NCI-H1436 treated with DMSO at 0.1 percent for 48 hours (cell line): ENCODE measurements around the gene KMT2C.

Source experiments
- DNase-seq: peaks from one replicate; lab custom pipeline; 2025; lab: John Stamatoyannopoulos, UW

KMT2C gene

DNA sequence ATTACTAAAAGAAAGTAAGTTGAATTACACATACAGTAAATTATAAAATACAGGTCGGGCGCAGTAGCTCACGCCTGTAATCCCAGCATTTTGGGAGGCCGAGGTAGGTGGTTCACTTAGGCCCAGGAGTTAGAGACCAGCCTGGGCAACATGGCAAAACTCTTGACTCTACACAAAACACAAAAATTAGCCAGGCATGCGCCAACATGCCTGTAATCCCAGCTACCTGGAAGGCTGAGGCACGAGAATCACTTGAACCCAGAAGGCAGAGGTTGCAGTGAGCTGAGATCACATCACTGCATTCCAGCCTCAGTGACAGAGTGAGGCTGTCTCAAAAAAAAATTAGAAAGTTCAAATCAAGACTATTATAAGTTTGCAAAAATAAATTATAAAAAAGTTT lies 235.4 kb downstream of the KMT2C start:
- DNase-seq: no peak

DNA sequence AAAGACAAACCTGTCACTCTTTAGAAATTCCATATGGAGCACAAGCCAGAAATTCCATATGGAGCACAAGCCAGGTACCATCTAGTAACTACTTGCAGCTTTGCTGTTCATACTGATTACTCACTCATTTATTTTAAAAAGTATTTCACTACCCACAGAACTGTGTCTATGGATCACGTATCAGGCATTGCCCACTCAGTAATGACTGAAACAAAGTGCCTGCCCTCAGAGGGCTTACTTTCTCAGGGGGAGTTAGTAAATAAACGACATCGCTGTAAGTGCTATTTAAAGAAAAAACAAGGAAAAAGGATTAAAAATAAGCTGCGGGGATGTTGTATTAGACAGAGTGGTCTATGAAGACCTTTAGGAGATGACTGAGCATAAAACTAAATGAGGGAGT lies 239.4 kb downstream of the KMT2C start:
- no peak for DNase-seq

DNA sequence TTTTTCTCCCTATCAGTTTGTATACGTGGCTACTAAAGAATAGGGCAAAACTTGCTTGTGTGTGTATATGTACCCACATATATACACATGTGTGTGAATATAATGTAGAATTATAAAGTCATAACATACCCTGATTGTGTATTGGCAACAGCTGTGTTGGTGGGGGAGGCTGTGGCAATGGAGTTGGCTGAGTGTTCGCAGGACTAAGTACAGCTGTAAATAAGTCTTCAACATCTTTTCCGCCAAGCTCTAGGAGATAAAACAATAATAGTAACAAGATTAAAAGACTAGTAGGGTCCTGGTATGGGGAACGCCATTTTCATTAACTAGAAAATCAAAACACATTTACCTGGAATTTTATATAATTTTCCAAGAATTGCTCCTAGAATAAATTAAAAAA lies 241.9 kb downstream of the KMT2C start:
- no peak for DNase-seq

DNA sequence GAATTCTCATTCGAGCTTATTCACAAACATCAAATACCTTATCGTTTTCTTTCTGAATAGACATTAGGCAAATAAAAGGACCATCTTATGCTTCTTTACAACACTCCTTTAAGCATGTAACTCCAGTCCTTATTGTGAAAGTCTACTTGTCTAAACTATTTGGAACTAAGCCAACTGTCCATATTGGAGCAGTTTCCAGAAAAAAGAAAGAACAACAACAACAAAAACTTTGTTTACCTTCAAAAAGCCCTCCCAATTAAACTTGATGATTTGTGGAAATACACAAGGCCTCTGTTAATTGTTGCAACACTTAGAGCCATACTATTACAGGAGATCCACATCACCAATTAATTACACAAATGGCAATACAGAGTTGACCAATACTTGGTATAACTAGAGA lies 246.7 kb downstream of the KMT2C start:
- DNase-seq: no peak

DNA sequence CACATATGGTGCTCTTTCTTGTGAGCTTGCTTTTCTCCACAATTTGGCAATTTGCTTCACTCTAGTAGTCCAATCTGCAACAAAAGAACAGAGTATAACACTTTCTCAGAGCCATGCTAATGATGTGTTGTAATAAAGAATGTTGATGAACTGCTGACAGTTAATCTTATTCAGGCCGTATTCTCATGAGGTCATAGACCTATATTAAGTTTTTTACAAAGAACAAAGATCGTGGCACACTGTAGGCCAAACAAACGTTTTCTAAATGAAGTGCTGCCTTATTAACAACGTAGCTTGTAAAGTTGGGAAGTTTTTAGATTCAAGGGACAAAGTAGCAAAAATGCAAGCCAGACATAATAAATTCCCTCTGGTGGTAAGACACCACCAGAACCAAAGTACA lies 250.2 kb downstream of the KMT2C start:
- DNase-seq: no peak

DNA sequence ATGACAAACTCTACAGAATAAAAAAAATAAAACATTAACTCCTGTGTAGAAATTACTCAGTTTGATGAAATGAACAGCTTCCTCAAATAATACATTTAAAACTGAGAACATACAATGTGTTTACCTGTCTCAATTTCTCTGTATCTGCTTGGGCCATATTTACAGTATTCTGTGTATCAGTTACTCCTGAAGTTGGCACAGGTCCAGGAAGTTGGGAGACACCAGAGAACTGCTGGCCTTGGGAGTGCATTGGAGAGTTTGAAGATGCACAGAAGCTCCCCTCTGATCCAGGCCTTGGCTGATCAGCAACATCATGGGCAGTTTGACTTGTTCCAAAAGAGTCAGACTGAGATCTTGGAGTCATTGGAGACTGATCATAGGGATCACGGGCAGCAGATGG lies 255.2 kb downstream of the KMT2C start:
- no peak for DNase-seq

DNA sequence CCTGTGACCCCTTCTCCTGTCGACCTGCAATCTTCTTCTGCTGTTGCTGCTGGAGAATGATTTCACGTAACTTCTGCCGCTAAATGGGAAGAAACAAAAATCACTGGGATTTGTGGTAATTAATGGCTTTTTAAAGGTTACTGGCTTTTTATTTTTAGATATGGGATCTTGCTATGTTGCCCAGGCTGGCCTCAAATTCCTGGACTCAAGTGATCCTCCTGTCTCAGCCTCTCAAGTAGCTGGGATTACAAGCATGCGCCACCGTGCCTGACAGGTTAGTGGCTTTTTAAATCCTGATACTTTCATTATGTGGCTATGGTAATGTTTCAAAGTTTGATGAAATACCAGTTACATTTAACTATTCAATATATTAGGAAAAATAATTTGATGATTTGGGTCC lies 255.8 kb downstream of the KMT2C start:
- DNase-seq: no peak

DNA sequence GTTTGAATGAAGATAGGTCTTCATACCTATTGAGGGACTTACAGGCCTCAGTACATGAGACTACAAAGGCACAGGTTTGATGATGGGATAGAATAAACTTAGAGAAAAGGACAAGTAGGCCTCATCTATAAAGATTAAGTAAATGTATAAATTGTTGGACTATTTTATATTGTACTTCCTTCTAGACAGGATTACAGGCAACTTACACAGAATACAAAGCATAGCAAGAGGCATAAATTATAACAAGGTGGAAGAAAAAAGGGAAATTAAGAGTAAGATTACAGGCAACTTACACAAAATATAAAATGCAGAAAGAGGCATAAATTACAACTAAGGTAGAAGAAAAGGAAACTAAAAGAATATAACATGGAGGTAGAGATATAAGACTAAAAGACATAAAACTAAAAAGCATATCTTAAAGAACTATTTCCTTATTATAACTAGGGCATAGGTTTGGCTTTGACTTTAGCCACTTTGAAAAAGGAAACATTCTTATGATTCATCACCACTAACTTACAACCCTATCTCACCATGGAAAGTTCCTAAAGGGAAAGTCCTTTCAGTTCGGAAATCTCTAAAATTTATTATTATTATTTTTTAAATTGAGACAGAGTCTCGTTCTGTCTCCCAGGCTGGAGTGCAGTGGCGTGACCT lies 257.3 kb downstream of the KMT2C start:
- DNase-seq: no peak

DNA sequence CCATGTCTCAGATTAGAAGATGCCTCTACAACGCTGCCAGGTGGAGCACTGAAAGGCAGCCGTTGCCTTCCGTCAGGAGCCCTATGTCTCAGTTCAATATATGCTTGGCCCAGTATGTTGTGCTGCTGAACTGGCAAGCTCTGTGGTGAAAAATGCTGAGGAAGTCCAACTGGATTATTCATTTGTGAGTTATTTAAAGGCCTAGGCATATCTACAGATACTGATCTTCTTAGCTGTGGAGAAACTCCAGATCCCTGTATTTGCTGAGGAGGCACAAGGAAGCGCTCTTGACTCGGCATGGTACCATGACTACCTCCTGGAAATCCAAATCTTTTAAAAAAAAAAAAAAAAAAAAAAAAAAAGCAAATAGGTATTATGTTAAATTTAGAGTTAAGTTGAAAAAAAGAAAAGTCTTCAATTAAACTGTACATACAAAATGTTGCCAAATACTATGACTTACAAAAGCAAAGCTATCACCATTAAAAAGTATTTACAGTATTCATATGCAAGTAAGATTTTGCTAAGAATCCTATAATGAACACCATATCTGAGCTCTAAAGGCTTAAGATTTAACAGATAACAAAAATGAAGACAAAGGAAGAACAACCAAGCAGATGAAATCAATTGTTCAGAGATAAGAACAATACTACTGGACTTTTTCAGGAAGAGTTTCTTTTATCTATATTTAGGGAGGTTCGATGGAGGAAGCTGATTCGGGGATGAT lies 258.0 kb downstream of the KMT2C start:
- DNase-seq: no peak

DNA sequence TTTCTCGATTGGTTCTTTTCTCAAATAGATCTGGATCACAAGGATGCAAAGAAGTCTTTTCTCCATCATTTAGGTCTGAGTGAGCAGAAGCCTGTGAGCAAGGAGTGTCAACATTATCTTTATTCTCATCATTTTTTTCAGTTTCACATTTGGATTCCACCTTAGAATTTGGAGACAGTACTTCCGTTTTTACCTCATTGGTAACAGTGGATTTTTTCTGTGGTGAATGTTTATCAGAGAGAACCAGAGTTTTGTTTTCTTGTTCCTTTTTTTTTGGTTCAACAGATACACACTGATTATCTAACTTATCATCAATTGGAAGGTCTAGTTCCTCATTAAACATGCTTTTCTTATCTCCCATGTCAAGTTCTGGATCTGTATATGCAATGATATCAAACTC lies 259.0 kb downstream of the KMT2C start:
- no peak for DNase-seq

DNA sequence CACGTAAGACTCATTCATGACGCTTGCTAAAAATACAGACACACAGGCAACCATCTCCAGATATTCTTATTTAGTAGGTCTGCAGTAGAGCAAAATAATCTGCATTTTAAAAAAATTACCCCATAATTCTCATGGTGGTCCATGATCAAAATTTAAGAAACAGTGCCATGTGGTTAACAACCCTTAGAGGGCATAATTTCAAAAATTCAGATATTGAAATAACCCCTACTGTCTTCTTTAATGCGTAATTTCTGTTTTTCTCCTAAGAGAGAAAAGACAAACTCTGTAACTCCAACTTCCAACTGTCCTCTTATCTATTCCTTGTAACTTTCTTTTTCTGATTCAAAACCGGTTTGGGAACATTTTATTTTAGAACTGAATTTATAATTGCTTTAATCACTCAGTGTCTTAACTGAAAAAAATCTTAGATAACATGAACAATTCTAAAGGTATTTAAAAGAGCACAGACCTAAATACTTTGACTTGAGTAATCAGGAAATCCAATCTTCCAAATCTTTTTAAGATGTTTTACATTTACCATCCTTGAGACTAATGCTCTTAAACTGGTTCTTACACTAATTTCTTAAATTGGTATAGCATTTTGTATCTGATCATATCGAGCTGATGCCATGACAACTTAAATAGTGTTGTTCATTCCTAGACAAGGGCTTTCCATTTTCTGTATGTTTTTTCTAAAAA lies 262.3 kb downstream of the KMT2C start:
- DNase-seq: no peak

DNA sequence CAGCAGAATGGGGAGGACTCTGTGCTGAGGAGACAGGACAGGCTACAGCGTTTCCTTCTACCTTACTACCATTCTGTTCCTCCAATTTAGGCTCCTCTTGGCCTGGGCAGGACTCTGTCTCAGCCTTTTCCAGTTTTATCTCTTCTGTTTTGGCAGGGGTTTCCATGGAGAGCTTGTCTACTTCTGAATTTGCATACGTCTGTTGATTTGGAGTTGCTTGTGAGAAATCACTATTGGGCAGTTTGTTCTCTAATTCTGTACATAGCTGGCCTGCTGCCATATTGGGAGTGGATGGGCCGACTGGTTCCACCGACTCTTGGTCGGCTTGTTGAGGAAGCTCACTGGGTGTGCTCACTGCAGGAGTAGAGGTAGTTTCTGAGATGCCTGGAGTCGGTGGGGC lies 273.5 kb downstream of the KMT2C start:
- DNase-seq: no peak

DNA sequence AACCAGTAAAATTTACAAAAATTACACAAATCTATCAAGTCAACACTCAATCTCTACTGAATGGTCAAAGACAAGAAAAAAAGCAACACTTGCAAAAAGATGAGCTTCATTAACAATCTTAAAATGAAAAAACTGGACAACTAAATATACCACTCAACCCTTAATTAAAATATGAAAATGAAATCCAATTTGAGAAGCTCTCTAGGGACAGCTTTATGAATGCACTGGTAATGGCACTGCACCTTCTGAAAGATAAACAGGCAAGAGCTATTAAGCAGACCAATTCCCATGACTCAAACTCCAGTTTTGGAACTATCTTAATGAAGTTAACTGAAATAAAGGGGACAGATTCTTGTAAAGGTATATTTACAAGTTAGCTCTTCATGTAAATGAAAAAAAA lies 274.6 kb downstream of the KMT2C start:
- DNase-seq: no peak

DNA sequence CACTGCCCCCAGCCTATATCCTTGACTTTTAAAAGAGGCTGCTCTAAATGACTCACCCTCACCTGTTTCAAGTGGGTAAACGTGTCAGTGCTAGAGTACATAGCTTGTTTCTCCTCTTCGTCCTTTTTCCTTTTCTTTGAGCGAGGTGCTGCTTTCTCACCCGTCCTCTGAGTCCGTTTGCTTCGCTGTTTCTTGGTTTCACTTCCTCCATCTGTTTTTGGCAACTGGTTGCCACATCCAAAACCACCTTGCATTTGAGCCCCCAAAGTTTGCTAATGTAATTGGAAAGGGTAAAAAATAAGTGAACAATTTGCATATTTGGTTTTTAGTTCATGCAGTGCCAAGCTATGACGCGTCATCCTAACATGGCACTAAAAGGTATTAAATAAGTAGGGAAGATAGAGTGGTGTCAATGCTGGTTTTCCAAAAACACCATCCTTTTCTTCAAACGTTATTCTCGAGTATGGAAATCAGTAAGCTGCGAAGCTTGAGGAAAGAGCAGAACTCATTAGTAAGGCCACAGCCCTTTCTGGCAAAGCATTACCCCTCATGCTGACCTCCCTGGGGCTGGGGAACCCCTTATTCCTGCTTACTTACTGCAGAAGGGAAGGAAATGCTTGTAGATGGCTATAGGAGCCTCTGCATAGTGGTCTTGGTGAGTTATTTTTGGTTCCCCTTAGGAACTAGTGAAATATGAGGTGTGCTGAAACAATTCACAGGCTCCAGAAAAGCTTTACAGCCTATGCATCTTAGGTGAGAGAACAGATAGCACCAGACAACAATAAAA lies 276.8 kb downstream of the KMT2C start:
- DNase-seq: no peak

DNA sequence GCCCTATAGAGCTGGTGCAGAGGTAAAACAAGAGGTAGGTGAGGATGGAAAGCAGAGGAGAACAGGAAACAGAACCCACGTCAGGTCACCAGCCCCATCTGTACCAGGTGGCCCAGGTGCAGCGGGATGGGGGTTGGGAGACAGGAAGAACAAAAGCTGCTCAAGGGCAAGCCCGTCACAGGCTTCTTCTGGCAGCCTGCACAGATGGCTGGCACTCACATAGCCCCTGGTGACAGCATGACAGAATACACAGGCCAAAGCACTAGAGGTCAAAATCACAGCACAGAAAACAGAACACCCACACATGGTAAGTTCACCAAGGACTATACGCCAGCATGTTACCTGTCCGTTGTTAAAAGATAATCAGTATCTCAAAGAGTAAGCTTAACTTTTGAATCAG lies 283.5 kb downstream of the KMT2C start:
- no peak for DNase-seq

DNA sequence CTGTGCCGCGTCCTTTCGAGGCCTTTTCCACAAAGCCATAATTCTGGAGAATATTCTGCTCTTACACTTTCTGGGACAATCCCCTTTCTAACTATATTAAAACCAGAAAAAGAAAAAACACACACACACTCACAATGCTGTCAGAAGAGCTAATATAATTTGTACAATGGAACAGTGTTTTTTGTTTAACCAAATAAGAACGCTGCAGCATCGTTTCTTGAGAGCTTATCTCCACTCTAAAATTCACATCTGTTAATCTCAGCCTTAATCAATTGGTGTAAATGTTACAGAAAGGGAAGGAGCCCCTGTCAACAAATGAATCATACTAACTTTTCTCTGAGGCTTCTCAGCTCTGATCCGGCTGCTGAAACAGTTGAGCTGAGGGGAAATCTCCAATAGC lies 286.4 kb downstream of the KMT2C start:
- DNase-seq: no peak

DNA sequence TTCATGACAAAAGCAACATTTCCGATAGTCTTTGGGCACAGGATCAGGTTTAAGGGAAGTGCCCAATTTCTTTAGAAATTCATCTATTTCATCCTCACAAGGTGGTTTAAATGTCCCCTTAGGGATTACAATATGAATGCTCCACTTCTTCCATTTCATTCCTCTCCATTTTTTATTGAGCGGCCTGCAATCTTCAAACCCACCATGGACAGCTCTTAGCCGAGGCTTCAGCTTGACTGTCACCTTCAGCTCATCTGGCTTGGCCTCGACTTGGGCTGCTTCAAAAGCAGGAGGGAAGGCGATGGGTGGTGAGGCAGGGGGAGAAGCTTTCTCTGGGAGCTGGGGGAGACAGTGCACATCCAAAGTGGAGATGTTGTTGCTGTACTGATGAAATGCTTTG lies 287.1 kb downstream of the KMT2C start:
- DNase-seq: no peak

DNA sequence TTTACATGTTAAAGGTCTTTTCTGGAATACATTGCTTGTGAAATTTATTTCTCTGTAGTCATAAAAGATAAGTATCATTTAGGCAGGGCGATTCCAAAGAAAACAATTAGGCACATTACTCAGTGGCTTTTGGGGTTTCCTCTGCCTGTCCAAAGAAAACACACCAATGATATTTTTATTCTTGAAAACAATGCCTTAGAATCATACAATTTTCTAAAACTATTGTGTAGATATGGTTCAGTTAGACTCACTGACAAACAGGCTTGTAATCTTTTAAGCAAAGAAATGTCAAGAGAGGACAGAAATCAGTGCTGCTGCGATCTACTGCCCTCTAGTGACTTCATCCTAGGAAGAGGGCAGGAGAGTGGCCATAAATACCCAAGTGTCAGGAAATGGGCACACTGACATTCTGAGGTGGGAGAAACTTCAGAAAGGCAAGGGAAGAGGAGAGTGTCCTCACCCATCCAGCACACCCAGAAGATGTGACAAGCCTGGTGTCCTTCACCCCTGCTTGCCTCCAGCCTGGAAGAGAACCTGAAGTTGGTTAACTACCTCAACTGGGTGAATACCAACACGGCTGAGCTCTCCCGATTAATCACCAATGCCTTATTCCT lies 289.8 kb downstream of the KMT2C start:
- DNase-seq: no peak

DNA sequence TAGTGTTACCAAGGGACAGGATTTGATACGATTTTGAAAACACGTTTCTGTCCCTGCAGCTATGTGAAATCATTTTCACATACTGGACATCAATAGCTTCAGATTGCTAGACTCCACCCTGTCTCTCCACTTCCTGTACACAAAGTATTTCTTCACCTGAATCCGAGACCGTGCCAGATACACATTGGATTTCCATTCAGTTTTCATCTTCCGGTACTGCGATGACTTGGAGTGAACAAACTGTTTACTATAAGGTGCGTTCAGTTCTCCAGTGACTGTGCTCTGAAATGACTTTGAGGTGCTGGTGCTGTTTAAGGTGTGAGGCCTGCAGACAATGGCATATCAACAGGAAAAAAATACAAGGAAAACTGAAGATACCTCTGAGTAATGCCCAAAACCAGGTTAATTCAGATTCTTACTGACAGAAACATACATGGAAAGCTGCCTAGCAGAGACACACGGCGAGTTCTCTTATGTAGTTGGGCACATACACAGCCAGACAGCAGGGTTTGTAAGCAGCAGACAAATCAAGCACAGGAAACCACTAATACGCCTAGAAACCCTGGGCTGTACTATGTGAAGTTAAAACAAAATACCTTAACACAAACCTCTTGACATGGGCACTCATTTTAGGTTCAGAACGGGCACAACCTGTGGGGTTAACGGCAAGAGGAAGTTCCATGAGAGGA lies 291.1 kb downstream of the KMT2C start:
- DNase-seq: no peak

DNA sequence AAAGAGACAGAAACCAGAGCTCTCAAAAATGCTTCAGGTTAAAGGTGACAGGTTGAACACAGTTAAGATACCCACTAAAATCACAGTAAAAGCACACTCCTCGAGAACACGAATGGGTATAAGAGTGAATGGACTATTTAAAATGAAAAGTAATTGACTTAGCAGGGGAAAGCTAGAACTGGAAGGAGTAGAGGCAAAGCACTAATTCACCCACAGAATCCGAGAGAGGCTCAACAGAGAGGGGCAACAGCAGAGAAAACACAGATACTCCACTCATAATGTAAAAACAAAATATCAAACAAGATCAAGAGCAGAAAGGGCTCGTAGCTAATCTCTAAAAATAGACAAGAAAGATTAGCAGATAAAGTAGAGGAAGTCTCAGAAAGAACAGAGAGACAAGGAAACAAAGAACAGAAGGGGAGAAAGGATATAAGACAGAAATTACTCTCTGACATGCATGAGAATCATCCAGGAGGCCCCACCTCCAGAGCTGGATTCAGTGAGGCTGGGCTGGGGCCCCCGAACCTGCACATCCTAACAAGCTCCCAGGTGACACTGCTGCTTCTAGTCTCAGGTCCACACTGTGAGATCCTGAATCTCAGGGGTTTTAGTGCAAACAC lies 292.7 kb downstream of the KMT2C start:
- no peak for DNase-seq

DNA sequence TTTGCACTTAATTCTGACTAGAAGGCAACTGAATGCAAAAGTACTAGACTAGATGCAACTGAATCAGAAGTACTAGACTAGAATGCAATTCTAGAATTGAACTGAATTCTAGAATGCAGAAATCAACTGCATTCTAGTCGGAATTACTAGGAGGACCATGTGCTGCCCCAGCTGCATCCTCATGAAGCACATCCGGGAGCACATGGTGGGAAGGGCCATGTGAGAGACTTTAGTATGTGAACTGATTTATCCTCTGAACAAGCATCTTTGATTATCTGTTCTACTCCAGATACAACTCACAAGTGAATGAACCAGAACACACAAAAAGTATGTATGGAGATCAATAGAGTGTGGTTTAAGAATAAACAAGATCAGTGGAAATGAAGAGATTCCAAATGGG lies 295.2 kb downstream of the KMT2C start:
- no peak for DNase-seq
